ENCODE measurements around the gene MBD2.

MBD2 gene

DNA sequence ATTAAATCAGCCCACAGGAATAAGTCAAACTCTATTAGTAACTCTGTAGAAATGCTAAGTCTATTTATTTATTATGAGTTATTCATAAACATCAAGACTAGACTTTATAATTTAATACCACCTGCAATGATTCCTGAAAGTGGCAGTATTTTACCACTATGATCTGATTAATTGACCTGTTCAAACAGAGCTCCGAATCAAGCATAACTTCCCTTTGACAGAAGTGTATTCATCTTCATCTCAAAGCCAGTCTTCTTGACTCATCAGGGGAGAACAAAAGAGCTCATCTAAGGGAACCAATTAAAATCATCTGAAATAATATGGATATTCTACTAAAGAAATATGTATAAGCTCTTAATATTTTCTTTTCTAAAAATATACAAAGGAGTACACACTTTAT, 122.3 kb downstream of the MBD2 start:
- DNase-seq (ENCODE audit: low read depth) = no peak
